HUES48 (cell line): ENCODE results near the gene UTP4.

Experiments used
- H3K27ac ChIP-seq: one replicate; pipeline ENCODE4 v1.7.0; 2013; ENCODE audit warnings: low read depth, low read length, inconsistent platforms
- H3K27me3 ChIP-seq: 2 replicates; pipeline ENCODE4 v1.6.1; 2013; ENCODE audit warnings: mild to moderate bottlenecking, low read length; ENCODE audit not compliant: control insufficient read depth, insufficient read depth
- H3K36me3 ChIP-seq: 2 replicates; pipeline ENCODE4 v1.6.1; 2013; ENCODE audit warnings: low read length; ENCODE audit not compliant: control insufficient read depth, insufficient read depth
- H3K4me1 ChIP-seq: 2 replicates; pipeline ENCODE4 v1.6.1; 2013; ENCODE audit warnings: mild to moderate bottlenecking, low read length; ENCODE audit not compliant: control insufficient read depth, insufficient read depth
- H3K4me3 ChIP-seq: 2 replicates; pipeline ENCODE4 v1.5.1; 2013; ENCODE audit warnings: mild to moderate bottlenecking, low read depth, low read length
- H3K9ac ChIP-seq: 2 replicates; pipeline ENCODE4 v1.6.1; 2013; ENCODE audit warnings: mild to moderate bottlenecking, low read depth, low read length, moderate library complexity
- H3K9me3 ChIP-seq: 2 replicates; pipeline ENCODE4 v1.6.1; 2013; ENCODE audit warnings: low read length; ENCODE audit not compliant: control insufficient read depth, insufficient read depth

Gene UTP4

GRCh38 chr16:69165584-69165983 is 33.1 kb downstream of the UTP4 start:
- H3K36me3 ChIP-seq, result peaks cover 92% of the 10 kb centered on the region
- no peaks in the 10 kb centered on the region for H3K27me3 ChIP-seq
- no peak overlapping the region for H3K9ac ChIP-seq
- H3K4me3 ChIP-seq, result no peak overlapping the region
- no peak overlapping the region for H3K27ac ChIP-seq
- H3K9me3 ChIP-seq, result no peaks in the 10 kb centered on the region
- H3K4me1 ChIP-seq, result no peaks in the 10 kb centered on the region

DNA sequence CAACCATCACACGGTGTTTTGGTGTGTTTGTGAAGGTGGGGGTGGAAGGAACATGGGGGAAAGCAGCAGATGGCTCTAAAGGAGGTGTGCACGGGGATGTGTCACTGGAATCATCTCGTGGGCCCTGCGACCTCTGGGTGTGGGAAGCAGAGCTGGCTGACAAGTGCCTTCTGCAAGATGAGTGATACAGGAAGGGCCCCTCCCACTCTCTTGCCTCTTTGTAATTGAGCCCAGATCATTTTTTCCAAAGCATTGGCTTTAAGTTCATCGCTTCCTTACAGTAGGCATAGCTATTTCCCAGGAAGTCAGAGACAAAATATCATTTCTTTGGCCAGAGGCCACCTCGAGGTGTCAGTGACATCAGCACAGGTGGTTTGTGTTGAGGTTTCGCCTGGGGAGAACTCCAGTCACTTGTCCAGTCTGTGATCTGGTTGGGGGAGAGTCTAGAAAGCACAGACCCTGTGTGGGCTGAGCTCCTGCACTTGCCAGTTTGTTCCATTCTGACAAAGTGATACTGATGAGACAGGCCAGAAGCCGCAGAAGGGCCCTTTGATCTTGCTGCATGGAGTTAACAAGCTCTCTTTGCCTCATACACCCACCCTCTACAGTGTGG is 33.9 kb downstream of the UTP4 start:
- Histone ChIP-seq H3K9me3 (no peaks in the 10 kb centered on the region), H3K27ac (no peak overlapping the region), H3K27me3 (no peaks in the 10 kb centered on the region), H3K4me3 (no peak overlapping the region), H3K36me3 (peaks cover 88% of the 10 kb centered on the region), H3K9ac (no peak overlapping the region), H3K4me1 (peaks cover 3% of the 10 kb centered on the region)

- no peaks in the 10 kb centered on the region for H3K9me3 ChIP-seq
- no peaks in the 10 kb centered on the region for H3K27me3 ChIP-seq
- H3K9ac ChIP-seq, result no peak overlapping the region
- H3K4me1 ChIP-seq, result peaks cover 3% of the 10 kb centered on the region
- H3K4me3 ChIP-seq, result no peak overlapping the region
- H3K27ac ChIP-seq, result no peak overlapping the region
- H3K36me3 ChIP-seq, result peaks cover 81% of the 10 kb centered on the region
Measured at GRCh38 chr16:69166946-69167930, 34.8 kb downstream of the UTP4 start.

GRCh38 chr16:69169051-69169450 is 36.6 kb downstream of the UTP4 start:
- no peak overlapping the region for H3K9ac ChIP-seq
- no peak overlapping the region for H3K27ac ChIP-seq

GRCh38 chr16:69169607-69170352 is 37.3 kb downstream of the UTP4 start:
- H3K4me1 ChIP-seq, result peaks cover 7% of the 10 kb centered on the region
- no peaks in the 10 kb centered on the region for H3K9me3 ChIP-seq
- H3K4me3 ChIP-seq, result no peak overlapping the region
- peaks cover 62% of the 10 kb centered on the region for H3K36me3 ChIP-seq
- H3K27ac ChIP-seq, result no peak overlapping the region
- H3K27me3 ChIP-seq, result no peaks in the 10 kb centered on the region
- no peak overlapping the region for H3K9ac ChIP-seq

More at GRCh38 chr16:69169051-69169450, 36.6 kb downstream of the UTP4 start:
- Histone ChIP-seq H3K9me3 (no peaks in the 10 kb centered on the region), H3K36me3 (peaks cover 69% of the 10 kb centered on the region), H3K4me3 (no peak overlapping the region), H3K4me1 (peaks cover 7% of the 10 kb centered on the region), H3K27me3 (no peaks in the 10 kb centered on the region)

DNA sequence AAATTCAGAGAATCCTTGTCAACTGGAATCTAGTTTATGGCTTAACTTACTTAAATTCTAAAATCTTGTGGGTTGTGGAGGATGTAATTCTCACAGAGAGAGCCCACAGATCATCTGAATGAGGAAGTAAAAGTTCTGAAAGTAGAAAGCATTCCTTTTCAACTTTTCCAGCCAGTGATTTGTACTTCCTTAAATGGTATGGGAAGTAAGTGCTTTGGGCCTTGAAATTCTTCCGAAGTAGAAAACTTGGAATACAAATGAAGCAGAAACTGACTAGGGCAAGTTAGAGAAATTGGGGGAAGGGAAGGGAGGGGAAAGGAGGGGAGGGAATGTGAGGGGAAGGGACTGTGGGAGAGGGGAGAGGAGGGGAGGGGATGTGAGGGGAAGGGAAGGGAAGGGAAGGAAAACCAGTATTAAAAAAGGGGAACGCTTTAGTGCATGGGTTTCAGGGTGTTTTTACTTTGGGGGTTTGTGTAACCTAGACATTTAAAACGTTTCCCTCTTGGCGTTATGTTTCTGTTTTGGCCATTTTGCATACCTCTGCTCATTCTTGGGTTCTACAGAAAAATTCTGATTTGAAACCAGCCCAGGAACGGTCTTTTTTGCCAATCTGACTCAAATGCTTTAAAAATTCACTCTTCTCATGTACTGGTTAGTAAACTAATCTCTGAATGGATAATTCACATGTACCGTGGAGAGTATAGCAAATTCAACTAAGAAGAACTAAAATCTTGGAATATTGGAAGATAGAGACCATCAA is 39.1 kb downstream of the UTP4 start:
- Histone ChIP-seq H3K4me1 (peaks cover 7% of the 10 kb centered on the region), H3K36me3 (peaks cover 45% of the 10 kb centered on the region), H3K4me3 (no peak overlapping the region), H3K9ac (peak overlapping the region; percentile 54; the same call in 1 of the 2 replicates), H3K27ac (peak overlapping the region; percentile 61), H3K27me3 (no peaks in the 10 kb centered on the region), H3K9me3 (no peaks in the 10 kb centered on the region)

DNA sequence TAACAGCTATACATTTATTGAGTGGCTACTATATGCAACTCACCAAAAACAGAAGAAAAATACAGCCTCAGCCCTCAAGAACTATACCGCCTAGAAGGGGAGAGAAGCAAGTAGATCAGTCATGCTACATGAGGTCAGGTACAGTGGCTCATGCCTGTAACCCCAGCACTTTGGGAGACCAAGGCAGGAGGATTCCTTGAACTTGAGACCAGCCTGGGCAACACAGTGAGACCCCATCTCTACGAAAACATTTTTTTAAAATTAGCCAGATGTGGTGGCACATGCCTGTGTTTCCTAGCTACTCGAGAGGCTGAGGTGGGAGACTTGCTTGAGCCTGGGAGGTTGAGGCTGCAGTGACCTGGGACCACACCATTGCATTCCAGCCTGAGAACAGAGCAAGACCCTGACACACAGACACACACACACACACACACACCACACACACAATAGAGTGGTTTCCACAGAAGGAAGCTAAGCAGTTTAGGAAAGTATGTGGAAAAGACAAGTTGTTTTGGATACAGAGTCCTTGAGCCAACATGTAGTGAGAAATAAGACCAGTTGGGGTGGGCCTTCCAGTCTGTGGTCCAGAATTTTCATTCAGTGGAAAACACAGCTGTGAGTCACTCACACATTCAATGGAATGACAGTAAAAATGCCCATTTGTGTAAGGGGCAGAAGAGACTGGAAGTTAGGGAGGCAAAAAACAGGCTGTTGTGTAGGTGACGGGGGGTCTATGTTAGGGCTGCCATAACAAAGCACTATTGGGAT is 43.8 kb downstream of the UTP4 start:
- peaks cover 3% of the 10 kb centered on the region; the same call in 1 of the 2 replicates for H3K36me3 ChIP-seq
- peaks cover 6% of the 10 kb centered on the region for H3K4me1 ChIP-seq
- H3K9me3 ChIP-seq, result no peaks in the 10 kb centered on the region
- H3K27ac ChIP-seq, result no peak overlapping the region
- no peak overlapping the region for H3K9ac ChIP-seq
- H3K4me3 ChIP-seq, result no peak overlapping the region
- H3K27me3 ChIP-seq, result no peaks in the 10 kb centered on the region

DNA sequence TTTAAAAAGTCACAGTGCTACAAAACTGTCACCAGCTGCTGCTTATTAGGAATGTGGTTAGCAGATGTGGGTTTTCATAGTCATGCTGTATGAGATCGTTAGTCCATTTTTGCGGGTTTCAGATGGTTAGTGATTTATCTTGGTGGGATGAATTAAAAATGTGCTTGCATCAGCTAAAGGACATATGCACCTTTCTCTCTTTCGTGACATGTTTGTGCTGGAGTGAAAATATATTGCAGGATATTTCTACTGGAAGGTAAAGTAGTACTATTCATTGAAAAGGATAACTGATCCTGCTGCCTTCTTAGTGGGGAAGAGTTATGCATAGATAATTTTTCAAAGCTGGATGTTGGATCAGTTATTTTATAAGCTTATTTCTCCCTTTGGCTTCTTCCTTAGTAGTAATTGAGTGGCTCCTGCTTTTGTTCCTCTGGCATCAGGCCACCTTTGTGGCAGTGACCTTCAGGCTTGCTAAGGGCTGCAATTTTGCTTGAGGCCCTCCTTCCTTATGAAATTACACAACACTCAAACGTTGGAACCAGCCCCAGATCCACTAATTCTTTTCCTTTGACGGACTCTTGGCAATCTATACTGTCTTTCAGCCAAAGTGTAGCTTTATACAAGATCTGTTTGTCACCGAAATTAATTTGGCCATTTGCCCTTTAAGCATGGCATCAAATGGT is 47.0 kb downstream of the UTP4 start:
- Histone ChIP-seq H3K4me3 (no peak overlapping the region), H3K27me3 (no peaks in the 10 kb centered on the region), H3K9me3 (no peaks in the 10 kb centered on the region), H3K36me3 (no peaks in the 10 kb centered on the region; the same call in 1 of the 2 replicates), H3K4me1 (no peaks in the 10 kb centered on the region), H3K9ac (no peak overlapping the region), H3K27ac (no peak overlapping the region)

GRCh38 chr16:69180011-69180338 is 47.5 kb downstream of the UTP4 start:
- Histone ChIP-seq H3K9ac (no peak overlapping the region), H3K4me3 (no peak overlapping the region), H3K27ac (no peak overlapping the region), H3K9me3 (no peaks in the 10 kb centered on the region), H3K4me1 (no peaks in the 10 kb centered on the region), H3K36me3 (no peaks in the 10 kb centered on the region; the same call in 1 of the 2 replicates), H3K27me3 (no peaks in the 10 kb centered on the region)
